ENCODE results near the gene PPT1.
"Not testable (repeated sequence)": the region's sequence is repeated elsewhere in the genome, so short reads cannot be mapped to it uniquely, and the experiment has no call there.

The PPT1 gene

GRCh38 chr1:40090652-40091355 is 6.2 kb downstream of the PPT1 start:
- Histone ChIP-seq H3K9ac (ENCODE audit: low read depth, low read length) (no peak overlapping the region), H3K4me2 (ENCODE audit: low read length) (no peak overlapping the region), H3K9me3 (replicated peaks; ENCODE audit: low read length) (no peaks in the 10 kb centered on the region), H3K36me3 (ENCODE audit: insufficient read depth, low read length) (peaks cover 31% of the 10 kb centered on the region), H3K4me1 (ENCODE audit: control insufficient read depth, insufficient read depth, low read length) (peaks cover under 1% of the 10 kb centered on the region), H3K4me3 (ENCODE audit: low read length) (no peak overlapping the region), H3K27me3 (ENCODE audit: control insufficient read depth, insufficient read depth, low read length) (no peaks in the 10 kb centered on the region)

GRCh38 chr1:40084750-40085149 is 12.3 kb downstream of the PPT1 start:
- not testable (repeated sequence) for H3K4me1 ChIP-seq (ENCODE audit: control insufficient read depth, insufficient read depth, low read length); H3K9me3 ChIP-seq (replicated peaks; ENCODE audit: low read length); H3K27me3 ChIP-seq (ENCODE audit: control insufficient read depth, insufficient read depth, low read length); H3K9ac ChIP-seq (ENCODE audit: low read depth, low read length); H3K4me3 ChIP-seq (ENCODE audit: low read length)
- Histone ChIP-seq H3K4me2 (ENCODE audit: low read length) (peak overlapping the region; percentile 58), H3K36me3 (ENCODE audit: insufficient read depth, low read length) (peaks cover 34% of the 10 kb centered on the region)

- Histone ChIP-seq H3K27me3 (ENCODE audit: control insufficient read depth, insufficient read depth, low read length) (no peaks in the 10 kb centered on the region), H3K36me3 (ENCODE audit: insufficient read depth, low read length) (peaks cover 36% of the 10 kb centered on the region), H3K9me3 (replicated peaks; ENCODE audit: low read length) (no peaks in the 10 kb centered on the region), H3K4me2 (ENCODE audit: low read length) (no peak overlapping the region), H3K4me3 (ENCODE audit: low read length) (no peak overlapping the region), H3K9ac (ENCODE audit: low read depth, low read length) (no peak overlapping the region), H3K4me1 (ENCODE audit: control insufficient read depth, insufficient read depth, low read length) (peaks cover 7% of the 10 kb centered on the region)
These were observed 15.2 kb downstream of the PPT1 start for GRCh38 chr1:40081871-40082270.

GRCh38 chr1:40079774-40080400 is 17.2 kb downstream of the PPT1 start:
- H3K9ac ChIP-seq (ENCODE audit: low read depth, low read length): no peak overlapping the region
- H3K4me2 ChIP-seq (ENCODE audit: low read length): no peak overlapping the region
- H3K4me3 ChIP-seq (ENCODE audit: low read length): no peak overlapping the region
- peaks cover 16% of the 10 kb centered on the region for H3K4me1 ChIP-seq (ENCODE audit: control insufficient read depth, insufficient read depth, low read length)
- no peaks in the 10 kb centered on the region for H3K9me3 ChIP-seq (replicated peaks; ENCODE audit: low read length)
- H3K36me3 ChIP-seq (ENCODE audit: insufficient read depth, low read length): peaks cover 34% of the 10 kb centered on the region
- no peaks in the 10 kb centered on the region for H3K27me3 ChIP-seq (ENCODE audit: control insufficient read depth, insufficient read depth, low read length)

- peaks cover 16% of the 10 kb centered on the region for H3K4me1 ChIP-seq (ENCODE audit: control insufficient read depth, insufficient read depth, low read length)
These were observed 18.3 kb downstream of the PPT1 start for GRCh38 chr1:40078512-40079333.

GRCh38 chr1:40076895-40077312 is 20.1 kb downstream of the PPT1 start:
- Histone ChIP-seq H3K9ac (ENCODE audit: low read depth, low read length) (peak overlapping the region; percentile 15), H3K4me2 (ENCODE audit: low read length) (peak overlapping the region; percentile 48), H3K27me3 (ENCODE audit: control insufficient read depth, insufficient read depth, low read length) (no peaks in the 10 kb centered on the region), H3K36me3 (ENCODE audit: insufficient read depth, low read length) (peaks cover 41% of the 10 kb centered on the region), H3K9me3 (replicated peaks; ENCODE audit: low read length) (no peaks in the 10 kb centered on the region), H3K4me1 (ENCODE audit: control insufficient read depth, insufficient read depth, low read length) (peaks cover 16% of the 10 kb centered on the region), H3K4me3 (ENCODE audit: low read length) (no peak overlapping the region)

More at GRCh38 chr1:40078512-40079333, 18.3 kb downstream of the PPT1 start:
- H3K36me3 ChIP-seq (ENCODE audit: insufficient read depth, low read length): peaks cover 34% of the 10 kb centered on the region
- no peaks in the 10 kb centered on the region for H3K27me3 ChIP-seq (ENCODE audit: control insufficient read depth, insufficient read depth, low read length)
- no peak overlapping the region for H3K4me3 ChIP-seq (ENCODE audit: low read length)
- H3K9ac ChIP-seq (ENCODE audit: low read depth, low read length): no peak overlapping the region
- no peaks in the 10 kb centered on the region for H3K9me3 ChIP-seq (replicated peaks; ENCODE audit: low read length)
- H3K4me2 ChIP-seq (ENCODE audit: low read length): no peak overlapping the region

- H3K36me3 ChIP-seq (ENCODE audit: insufficient read depth, low read length): peaks cover 58% of the 10 kb centered on the region
- H3K4me1 ChIP-seq (ENCODE audit: control insufficient read depth, insufficient read depth, low read length): peaks cover 16% of the 10 kb centered on the region
- no peak overlapping the region for H3K4me3 ChIP-seq (ENCODE audit: low read length)
- H3K27me3 ChIP-seq (ENCODE audit: control insufficient read depth, insufficient read depth, low read length): no peaks in the 10 kb centered on the region
- H3K9ac ChIP-seq (ENCODE audit: low read depth, low read length): no peak overlapping the region
- no peaks in the 10 kb centered on the region for H3K9me3 ChIP-seq (replicated peaks; ENCODE audit: low read length)
- no peak overlapping the region for H3K4me2 ChIP-seq (ENCODE audit: low read length)
These were observed 21.8 kb downstream of the PPT1 start for GRCh38 chr1:40075266-40075665.

- Histone ChIP-seq H3K4me2 (ENCODE audit: low read length) (no peak overlapping the region), H3K9me3 (replicated peaks; ENCODE audit: low read length) (no peaks in the 10 kb centered on the region), H3K9ac (ENCODE audit: low read depth, low read length) (no peak overlapping the region), H3K27me3 (ENCODE audit: control insufficient read depth, insufficient read depth, low read length) (no peaks in the 10 kb centered on the region), H3K4me3 (ENCODE audit: low read length) (no peak overlapping the region), H3K4me1 (ENCODE audit: control insufficient read depth, insufficient read depth, low read length) (peaks cover 16% of the 10 kb centered on the region), H3K36me3 (ENCODE audit: insufficient read depth, low read length) (peaks cover 71% of the 10 kb centered on the region)
These were observed 24.0 kb downstream of the PPT1 start for GRCh38 chr1:40073062-40073461.

- Histone ChIP-seq H3K4me1 (ENCODE audit: control insufficient read depth, insufficient read depth, low read length) (peaks cover 11% of the 10 kb centered on the region), H3K9ac (ENCODE audit: low read depth, low read length) (no peak overlapping the region), H3K4me2 (ENCODE audit: low read length) (no peak overlapping the region), H3K27me3 (ENCODE audit: control insufficient read depth, insufficient read depth, low read length) (no peaks in the 10 kb centered on the region), H3K9me3 (replicated peaks; ENCODE audit: low read length) (no peaks in the 10 kb centered on the region), H3K4me3 (ENCODE audit: low read length) (no peak overlapping the region), H3K36me3 (ENCODE audit: insufficient read depth, low read length) (peaks cover 75% of the 10 kb centered on the region)
These were observed 24.9 kb downstream of the PPT1 start for GRCh38 chr1:40072142-40072541.

- H3K36me3 ChIP-seq (ENCODE audit: insufficient read depth, low read length): peaks cover 94% of the 10 kb centered on the region
- H3K4me2 ChIP-seq (ENCODE audit: low read length): no peak overlapping the region
- H3K4me1 ChIP-seq (ENCODE audit: control insufficient read depth, insufficient read depth, low read length): peaks cover 7% of the 10 kb centered on the region
- no peak overlapping the region for H3K9ac ChIP-seq (ENCODE audit: low read depth, low read length)
- no peaks in the 10 kb centered on the region for H3K27me3 ChIP-seq (ENCODE audit: control insufficient read depth, insufficient read depth, low read length)
- H3K9me3 ChIP-seq (replicated peaks; ENCODE audit: low read length): no peaks in the 10 kb centered on the region
- no peak overlapping the region for H3K4me3 ChIP-seq (ENCODE audit: low read length)
These were observed 29.2 kb downstream of the PPT1 start for GRCh38 chr1:40067851-40068250.

GRCh38 chr1:40067023-40067422 is 30.0 kb downstream of the PPT1 start:
- Histone ChIP-seq H3K36me3 (ENCODE audit: insufficient read depth, low read length) (peaks cover 93% of the 10 kb centered on the region), H3K4me1 (ENCODE audit: control insufficient read depth, insufficient read depth, low read length) (peaks cover 7% of the 10 kb centered on the region), H3K4me3 (ENCODE audit: low read length) (no peak overlapping the region), H3K9me3 (replicated peaks; ENCODE audit: low read length) (no peaks in the 10 kb centered on the region), H3K9ac (ENCODE audit: low read depth, low read length) (no peak overlapping the region), H3K4me2 (ENCODE audit: low read length) (no peak overlapping the region), H3K27me3 (ENCODE audit: control insufficient read depth, insufficient read depth, low read length) (no peaks in the 10 kb centered on the region)

Data from skeletal muscle satellite cell (primary cell).